NK-92 (cell line): ENCODE measurements around the gene SBNO1.
"Not testable (repeated sequence)": the region's sequence is repeated elsewhere in the genome, so short reads cannot be mapped to it uniquely, and the experiment has no call there.

Experiments
- DNase-seq: peaks from one replicate; lab custom pipeline; 2025; ENCODE audit not compliant: unreplicated experiment; lab: John Stamatoyannopoulos, UW

The SBNO1 gene

GRCh38 chr12:123351349-123351748, 13.3 kb downstream of the SBNO1 start:
- no peak for DNase-seq

GRCh38 chr12:123346946-123347345, 17.7 kb downstream of the SBNO1 start:
- no peak for DNase-seq

GRCh38 chr12:123344086-123344485, 20.6 kb downstream of the SBNO1 start:
- no peak for DNase-seq

GRCh38 chr12:123337070-123337469, 27.6 kb downstream of the SBNO1 start:
- DNase-seq: no peak

GRCh38 chr12:123336530-123336929, 28.1 kb downstream of the SBNO1 start:
- no peak for DNase-seq

- DNase-seq: no peak
Observed at GRCh38 chr12:123335490-123335889, 29.2 kb downstream of the SBNO1 start.

- no peak for DNase-seq
Observed at GRCh38 chr12:123329799-123330198, 34.8 kb downstream of the SBNO1 start.

GRCh38 chr12:123319826-123320225, 44.8 kb downstream of the SBNO1 start:
- DNase-seq: no peak

GRCh38 chr12:123319273-123319672, 45.4 kb downstream of the SBNO1 start:
- DNase-seq: no peak

GRCh38 chr12:123313046-123313445, 51.6 kb downstream of the SBNO1 start:
- DNase-seq: not testable (repeated sequence)

- no peak for DNase-seq
Observed at GRCh38 chr12:123306200-123306599, 58.4 kb downstream of the SBNO1 start.

GRCh38 chr12:123305136-123305535, 59.5 kb downstream of the SBNO1 start:
- DNase-seq: no peak

- no peak for DNase-seq
Observed at GRCh38 chr12:123293178-123293760, 71.4 kb downstream of the SBNO1 start.

GRCh38 chr12:123289911-123290310, 74.7 kb downstream of the SBNO1 start:
- no peak for DNase-seq

GRCh38 chr12:123288751-123289346, 75.8 kb downstream of the SBNO1 start:
- DNase-seq: no peak

GRCh38 chr12:123286652-123287373, 77.8 kb downstream of the SBNO1 start:
- no peak for DNase-seq

GRCh38 chr12:123284669-123285068, 80.0 kb downstream of the SBNO1 start:
- no peak for DNase-seq

- DNase-seq: no peak
Observed at GRCh38 chr12:123283461-123283860, 81.2 kb downstream of the SBNO1 start.

GRCh38 chr12:123282111-123282510, 82.5 kb downstream of the SBNO1 start:
- no peak for DNase-seq

GRCh38 chr12:123280971-123281370, 83.7 kb downstream of the SBNO1 start:
- no peak for DNase-seq

GRCh38 chr12:123278101-123278627, 86.5 kb downstream of the SBNO1 start:
- DNase-seq: no peak

- no peak for DNase-seq
Observed at GRCh38 chr12:123273166-123273565, 91.5 kb downstream of the SBNO1 start.
